Lower lobe of right lung (tissue), 2 donors: Measurements from ENCODE around the gene PRICKLE4. TPM values are rescaled to one million over a fixed set of nuclear protein-coding genes. Genes with fewer than 3 reads are reported as not detected.

Experiments used
- ATAC-seq, 2 donors: fragments of 200-7000 bp; cut with Tn5 transposase; one replicate each; pipeline ENCODE4 v1.9.1; 2020 to 2022; ENCODE audit warnings: mild to moderate bottlenecking in 2 of 2, moderate library complexity in 2 of 2
- DNase-seq: peaks from one replicate; pipeline ENCODE4 v3.0.0-alpha.2; 2020
- H3K27ac ChIP-seq: fragments of 200-600 bp; one replicate; pipeline ENCODE4 v1.8.0; 2022
- H3K27me3 ChIP-seq: fragments of 200-600 bp; one replicate; pipeline ENCODE4 v1.8.0; 2022; ENCODE audit warnings: low read depth
- H3K36me3 ChIP-seq: fragments of 200-600 bp; one replicate; pipeline ENCODE4 v1.8.0; 2022; ENCODE audit warnings: mild to moderate bottlenecking
- H3K4me1 ChIP-seq: fragments of 200-600 bp; one replicate; pipeline ENCODE4 v1.8.0; 2022
- H3K4me3 ChIP-seq: fragments of 200-600 bp; one replicate; pipeline ENCODE4 v1.8.0; 2022; ENCODE audit warnings: mild to moderate bottlenecking
- H3K9me3 ChIP-seq: fragments of 200-600 bp; one replicate; pipeline ENCODE4 v1.8.0; 2022
- CTCF ChIP-seq: fragments of 200-600 bp; IDR thresholded peaks from one replicate; pipeline ENCODE4 v1.8.0; 2022; ENCODE audit warnings: antibody characterized with exemption, mild to moderate bottlenecking
- intact Hi-C: fragments of 100-400 bp; cut with DNase I; formaldehyde crosslinking; loops from one replicate; pipeline ENCODE4 v1.11.0; 2022
- total RNA-seq: library from RNA; stranded (reverse); fragmentation: NEBNext Ultra II Directional; extraction: Animal tissue kit (Norgen Biotek cat#: 25700); gene quantifications from one replicate; pipeline ENCODE4 v1.2.1, GENCODE V29; 2021
- donor health status: DM: no; HTN: yes; CAD: no; lungs with severe emphysema.

Gene PRICKLE4
- total RNA-seq, 1 donor from 2014 or later: 12.1 TPM

GRCh38 chr6:41767112-41767833 is 13.3 kb upstream of the PRICKLE4 start:
- peak; percentile 67 to 73 for ATAC-seq
- Histone ChIP-seq H3K27ac (peak overlapping the region; percentile 64), H3K36me3 (peaks cover 23% of the 10 kb centered on the region), H3K27me3 (no peaks in the 10 kb centered on the region), H3K9me3 (no peaks in the 10 kb centered on the region), H3K4me3 (no peak overlapping the region), H3K4me1 (peaks cover 31% of the 10 kb centered on the region)
- intact Hi-C loops: no loop called here
- DNase-seq: no peak
- no peak for TF ChIP-seq CTCF

GRCh38 chr6:41768545-41769308 is 11.9 kb upstream of the PRICKLE4 start:
- ATAC-seq (peak; percentile 84 to 92), DNase-seq (no peak)
- Histone ChIP-seq H3K4me1 (peaks cover 31% of the 10 kb centered on the region), H3K36me3 (peaks cover 35% of the 10 kb centered on the region), H3K9me3 (no peaks in the 10 kb centered on the region), H3K27me3 (no peaks in the 10 kb centered on the region), H3K27ac (peak overlapping the region; percentile 64), H3K4me3 (no peak overlapping the region)
- TF ChIP-seq CTCF: no peak
- intact Hi-C loops: no loop called here

GRCh38 chr6:41769376-41769775 is 11.2 kb upstream of the PRICKLE4 start:
- DNase-seq: no peak
- ATAC-seq: no peak
- TF ChIP-seq CTCF: no peak
- Histone ChIP-seq H3K27ac (peak overlapping the region; percentile 64), H3K9me3 (no peaks in the 10 kb centered on the region), H3K36me3 (peaks cover 42% of the 10 kb centered on the region), H3K27me3 (no peaks in the 10 kb centered on the region), H3K4me1 (peaks cover 31% of the 10 kb centered on the region), H3K4me3 (no peak overlapping the region)
- intact Hi-C loops: no loop called here

- no peak for TF ChIP-seq CTCF
- H3K27ac ChIP-seq: no peak overlapping the region
- intact Hi-C loops: no loop called here
- H3K9me3 ChIP-seq: no peaks in the 10 kb centered on the region
- no peaks in the 10 kb centered on the region for H3K27me3 ChIP-seq
- H3K4me3 ChIP-seq: no peak overlapping the region
- DNase-seq (no peak), ATAC-seq (no peak)
- H3K4me1 ChIP-seq: peaks cover 31% of the 10 kb centered on the region
- peaks cover 53% of the 10 kb centered on the region for H3K36me3 ChIP-seq
Observed at GRCh38 chr6:41770381-41771057, 10.1 kb upstream of the PRICKLE4 start.

GRCh38 chr6:41771058-41771983 is 9.3 kb upstream of the PRICKLE4 start:
- no peaks in the 10 kb centered on the region for H3K9me3 ChIP-seq
- ATAC-seq (no peak), DNase-seq (no peak)
- intact Hi-C loops: no loop called here
- H3K27me3 ChIP-seq: no peaks in the 10 kb centered on the region
- H3K4me1 ChIP-seq: peaks cover 31% of the 10 kb centered on the region
- H3K4me3 ChIP-seq: no peak overlapping the region
- no peak overlapping the region for H3K27ac ChIP-seq
- no peak for TF ChIP-seq CTCF
- peaks cover 60% of the 10 kb centered on the region for H3K36me3 ChIP-seq
